K562 (cell line): ENCODE results near the gene MRPL10. TPM values are rescaled to one million over a fixed set of nuclear protein-coding genes. Genes with fewer than 3 reads are reported as not detected.

ENCODE experiments used
- ATAC-seq: fragments of 200-7000 bp; cut with Tn5 transposase; 3 replicates; pipeline ENCODE4 v1.9.1; 2020; ENCODE audit warnings: moderate library complexity
- BruUV-seq: library from RNA; stranded (reverse); fragments of 400-500 nt; replicated peaks from 2 replicates; lab custom pipeline; 2021; lab: Mats Ljungman, UMichigan
- CTCF ChIA-PET: fragments of 300-600 bp; formaldehyde crosslinking; extraction: SDS; loops from one replicate; lab custom pipeline; 2021; ENCODE audit warnings: low intra/inter-chr PET ratio; lab: Yijun Ruan, JAX
- POLR2A ChIA-PET: fragments of 300-600, 350-650 bp; sonication (Branson Sonifier 250); formaldehyde crosslinking; extraction: SDS; loops from one replicate; lab custom pipeline; 2021; ENCODE audit warnings: antibody characterized with exemption, inconsistent platforms; lab: Yijun Ruan, JAX
- DNase-seq, 4 experiments: peaks; one replicate each; pipeline versions ENCODE4 v3.0.0 to v3.0.0-alpha.2; 2011 to 2018; ENCODE audit warnings: low spot score in 3 of 4, mixed read lengths in 3 of 4; ENCODE audit errors: extremely low read depth in 1 of 4
- FAIRE-seq: peaks from 2 replicates; lab custom pipeline; 2011; peaks lifted over from hg19 to GRCh38; lab: Jason Lieb, UNC
- H2AFZ ChIP-seq: 2 replicates; pipeline ENCODE4 v1.6.0; 2011; ENCODE audit warnings: low read depth, low read length, control low read depth, inconsistent platforms
- H3K27ac ChIP-seq: fragments of 200-600 bp; 3 replicates; pipeline ENCODE4 v1.8.0; 2011; ENCODE audit warnings: low read depth, mild to moderate bottlenecking, control low read depth, inconsistent platforms, low read length, moderate library complexity, mixed read lengths; ENCODE audit errors: extremely low read depth
- H3K27me3 ChIP-seq, 2 experiments: fragments of 300-600 bp in 1 of 2; 2 replicates in 1 of 2; 3 replicates in 1 of 2; pipeline versions ENCODE4 v1.6.0 to v1.8.0; 2011; ENCODE audit warnings: inconsistent platforms in 2 of 2, low read length in 2 of 2, mild to moderate bottlenecking in 1 of 2, mixed read lengths in 1 of 2, moderate library complexity in 1 of 2; ENCODE audit not compliant: control insufficient read depth in 2 of 2, insufficient read depth in 2 of 2
- H3K36me3 ChIP-seq: fragments of 300-600 bp; 3 replicates; pipeline ENCODE4 v1.8.0; 2011; ENCODE audit warnings: mild to moderate bottlenecking, low read length, inconsistent platforms; ENCODE audit not compliant: control insufficient read depth, insufficient read depth
- H3K4me1 ChIP-seq, 2 experiments: fragments of 200-600 bp in 1 of 2; replicated peaks in 1 of 2; 2 replicates in 1 of 2; 3 replicates in 1 of 2; pipeline versions ENCODE4 v1.5.1 to v1.8.0; 2011; ENCODE audit warnings: inconsistent platforms in 2 of 2, low read length in 2 of 2, mild to moderate bottlenecking in 1 of 2, mixed read lengths in 1 of 2, moderate library complexity in 1 of 2; ENCODE audit not compliant: control insufficient read depth in 2 of 2, insufficient read depth in 2 of 2
- H3K4me2 ChIP-seq: 2 replicates; pipeline ENCODE4 v1.6.1; 2011; ENCODE audit warnings: low read length, control low read depth, inconsistent platforms, mixed read lengths; ENCODE audit not compliant: insufficient read depth
- H3K4me3 ChIP-seq: fragments of 200-600 bp; sonication (generic), shearing (Covaris generic); 2 replicates; pipeline ENCODE4 v1.5.1; 2016; ENCODE audit warnings: control low read depth, inconsistent platforms
- H3K79me2 ChIP-seq: fragments of 200-600 bp; 3 replicates; pipeline ENCODE4 v1.8.0; 2011; ENCODE audit warnings: low read length, inconsistent platforms; ENCODE audit not compliant: control insufficient read depth, insufficient read depth
- H3K9ac ChIP-seq, 2 experiments: 2 replicates each; pipeline versions ENCODE4 v1.6.0 to v1.6.1; 2011; ENCODE audit warnings: low read depth in 2 of 2, low read length in 2 of 2, control low read depth in 1 of 2, inconsistent platforms in 1 of 2, mild to moderate bottlenecking in 1 of 2, mixed read lengths in 1 of 2; ENCODE audit not compliant: insufficient read depth in 1 of 2
- H3K9me1 ChIP-seq: one replicate; pipeline ENCODE4 v1.6.0; 2011; ENCODE audit warnings: inconsistent platforms, mild to moderate bottlenecking, low read length, moderate library complexity; ENCODE audit not compliant: control insufficient read depth, insufficient read depth
- H3K9me3 ChIP-seq: replicated peaks from 2 replicates; pipeline ENCODE4 v1.5.1; 2011; ENCODE audit warnings: low read depth, low read length, inconsistent platforms; ENCODE audit not compliant: control insufficient read depth, insufficient read depth
- H4K20me1 ChIP-seq: replicated peaks from 2 replicates; pipeline ENCODE4 v1.6.1; 2011; ENCODE audit warnings: low read length, inconsistent platforms, mixed read lengths; ENCODE audit not compliant: control insufficient read depth, insufficient read depth
- ATF4 ChIP-seq: fragments of 450-650 bp; formaldehyde crosslinking; IDR thresholded peaks from 2 replicates; pipeline ENCODE4 v1.4.0; 2022; ENCODE audit warnings: mild to moderate bottlenecking, moderate library complexity
- EGR1 ChIP-seq: fragments of 450-650 bp; conservative IDR thresholded peaks from 2 replicates; pipeline ENCODE4 v1.6.1; 2017; ENCODE audit warnings: mild to moderate bottlenecking
- EP300 ChIP-seq: IDR thresholded peaks from 2 replicates; pipeline ENCODE4 v1.6.1; 2012; ENCODE audit warnings: low read length, improper control_type of control experiment
- LCOR ChIP-seq: sonication (generic); formaldehyde crosslinking; IDR thresholded peaks from 2 replicates; pipeline ENCODE4 v1.8.0; 2022; ENCODE audit warnings: mild to moderate bottlenecking, missing genetic modification reagents
- XRCC4 ChIP-seq: IDR thresholded peaks from one replicate; pipeline ENCODE4 v1.6.1; 2011; ENCODE audit not compliant: insufficient read depth, insufficient read length; ENCODE audit errors: extremely low read depth
- ZNF41 ChIP-seq: fragments of 250-450 bp; sonication (Bioruptor Pico); conservative IDR thresholded peaks from 2 replicates; pipeline ENCODE4 v1.4.0; 2020; ENCODE audit warnings: mild to moderate bottlenecking
- WGBS: fragments of 100-300 bp; shearing (Covaris generic); methylation state at CpG from one replicate; pipeline ENCODE4 v1.1.6; 2016; ENCODE audit warnings: low coverage, mixed read lengths; ENCODE audit not compliant: insufficient coverage; ENCODE audit errors: missing lambda C conversion rate; 5-methylcytosine and 5-hydroxymethylcytosine counted together
- in situ Hi-C: fragments of 300-500 bp; cut with MboI; formaldehyde crosslinking; loops from 4 replicates; pipeline ENCODE4 v1.15.0; 2018; ENCODE audit warnings: inconsistent platforms, mixed read lengths
- intact Hi-C: fragments of 100-400 bp; cut with micrococcal nuclease; formaldehyde crosslinking; loops from 2 replicates; pipeline ENCODE4 v1.14.2; 2022
- polyA plus RNA-seq, 8 experiments: library from polyadenylated mRNA; depleted of rRNA in 4 of 8; stranded (reverse) in 5 of 8; unstranded in 3 of 8; fragments of >200 nt; fragmentation: Nextera tagmentation in 2 of 8; fragmentation: Illumina TruSeq in 1 of 8; extraction: Ambion mirVana in 2 of 8; extraction: Trizol in 1 of 8; gene quantifications; 2 replicates each; pipeline versions ENCODE4 v1.2.1 to v1.2.3, GENCODE V29; 2011 to 2014; ENCODE audit warnings: inconsistent platforms in 1 of 8, missing spikeins in 1 of 8
- total RNA-seq, 7 experiments: library from RNA; depleted of rRNA in 6 of 7; stranded (reverse); fragments of >200 nt in 6 of 7; fragmentation: Illumina TruSeq in 2 of 7; extraction: Trizol in 2 of 7; gene quantifications; 2 replicates each; pipeline versions ENCODE4 v1.2.1 to v1.2.3, GENCODE V29; 2011 to 2021; ENCODE audit warnings: low replicate concordance in 1 of 7

Gene MRPL10
- total and polyA plus RNA-seq, 9 of the 15 experiments (the other 6 are each of a cell fraction or from before 2014, with no cell fraction given): 27.8 to 105 (median 67.3) TPM

GRCh38 chr17:47804461-47804860 is 26.9 kb downstream of the MRPL10 start:
- no TSS peak for BruUV-seq
- Histone ChIP-seq H4K20me1 (peaks cover 16% of the 10 kb centered on the region; the same call in 1 of the 2 replicates), H2AFZ (no peak overlapping the region), H3K79me2 (no peaks in the 10 kb centered on the region), H3K4me2 (no peak overlapping the region), H3K4me3 (no peak overlapping the region), H3K9ac (no peak overlapping the region; a peak in 1 of 4 replicates), H3K27ac (no peak overlapping the region), H3K36me3 (peaks cover 20% of the 10 kb centered on the region; the same call in 1 of the 3 replicates), H3K9me1 (no peaks in the 10 kb centered on the region), H3K9me3 (no peaks in the 10 kb centered on the region), H3K4me1 (peaks cover 1 to 19% of the 10 kb centered on the region in 2 experiments; a peak in 4 of 5 replicates), H3K27me3 (peaks cover 0 to 29% of the 10 kb centered on the region in 2 experiments; a peak in 3 of 5 replicates)
- intact Hi-C loops (loop anchor here (5.0 kb wide), 1 partner anchor 107 kb away; no protein-coding TSS in a partner anchor), in situ Hi-C loops (no loop called here)
- TF ChIP-seq EGR1 (no peak), LCOR (no peak), ATF4 (no peak), XRCC4 (no peak), ZNF41 (CRISPR knock-in tag) (no peak), EP300 (no peak)
- ChIA-PET POLR2A (no interaction called here), CTCF (interaction anchor here (0.6 kb wide), 1 partner anchor 1069 kb away, joined by 3 read pairs; no protein-coding TSS in a partner anchor)
- no peak for ATAC-seq
- FAIRE-seq: no peak
- WGBS: 0% methylated on average over 3 of the region's 3 CpGs
- DNase-seq: no peak
